ENCODE results near the gene GINS2.

GINS2 gene

DNA sequence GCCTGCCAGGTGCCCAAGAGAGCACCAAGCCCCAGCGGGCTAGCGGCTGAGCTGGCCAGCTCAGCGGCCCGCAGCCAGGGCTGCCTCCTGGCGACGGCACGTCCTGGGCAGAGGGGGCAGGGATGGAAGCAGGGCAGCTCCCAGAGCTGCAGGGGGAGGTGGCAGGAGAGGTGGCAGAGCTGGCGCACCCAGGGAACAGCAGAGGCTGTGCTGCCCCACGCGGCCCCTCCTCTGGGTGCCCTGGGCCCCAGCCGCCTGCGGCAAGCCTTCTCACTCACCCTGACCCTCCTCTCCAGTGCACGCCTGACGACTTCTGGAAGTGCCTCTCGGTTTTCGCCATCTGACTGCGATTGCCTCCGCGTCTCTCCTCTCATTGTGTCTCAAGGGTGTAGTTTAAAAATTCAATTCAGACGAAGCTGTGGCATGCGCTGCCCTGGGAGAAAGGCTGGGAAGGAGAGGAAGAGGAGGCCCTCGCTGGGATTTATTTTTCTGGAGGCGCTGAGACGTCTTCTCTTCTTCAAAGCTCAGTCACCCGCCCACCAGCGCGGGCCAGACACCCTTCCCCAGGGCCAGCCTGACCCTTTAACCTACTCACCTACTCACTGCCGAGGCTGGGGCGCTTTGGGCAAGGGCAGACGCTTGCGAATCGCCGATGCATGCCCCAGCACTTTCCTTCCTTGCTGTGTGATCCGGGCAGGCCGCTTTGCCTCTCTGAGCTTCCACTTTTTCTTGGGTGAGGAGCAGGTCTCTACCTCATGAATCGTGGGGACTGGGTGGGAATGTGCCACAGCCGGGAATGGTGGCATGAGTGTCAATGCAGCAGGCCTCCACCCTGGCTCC lies 50.7 kb downstream of the GINS2 start:
- no peak for FAIRE-seq

DNA sequence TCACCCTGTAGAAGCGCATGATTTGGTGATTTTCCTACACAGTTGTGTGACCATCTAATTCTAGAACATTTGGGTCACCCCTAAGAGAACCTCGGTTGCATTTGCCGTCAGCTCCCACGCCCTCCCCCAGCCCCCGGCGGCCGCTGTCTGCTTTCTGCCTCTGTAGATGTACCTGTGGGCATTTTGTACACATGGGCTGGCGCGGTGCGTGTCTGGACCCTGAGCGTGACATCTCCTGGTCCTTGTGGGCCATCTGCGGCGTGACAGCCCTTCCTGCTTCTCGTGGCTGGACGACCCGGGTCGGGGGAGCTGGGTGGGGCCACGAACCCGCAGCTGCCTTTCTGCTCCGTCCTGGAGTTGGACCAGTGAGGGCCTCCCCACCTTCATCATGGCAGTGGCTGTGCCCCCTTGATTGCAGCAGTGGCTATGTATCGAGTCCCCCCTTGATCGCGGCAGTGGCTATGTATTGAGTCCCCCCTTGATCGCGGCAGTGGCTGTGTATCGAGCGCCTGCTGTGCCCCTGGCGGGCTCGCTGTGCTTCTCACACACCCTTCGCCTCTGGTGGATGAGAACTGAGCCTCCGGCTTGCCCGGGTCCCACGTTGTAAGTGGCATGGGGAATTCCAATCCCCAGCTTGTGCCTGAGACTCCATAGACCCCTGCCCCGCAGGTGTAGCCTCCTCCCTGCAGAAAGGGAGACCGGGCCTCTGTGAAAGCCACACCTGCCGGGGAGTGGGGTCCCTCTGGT lies 51.5 kb downstream of the GINS2 start:
- FAIRE-seq: no peak

DNA sequence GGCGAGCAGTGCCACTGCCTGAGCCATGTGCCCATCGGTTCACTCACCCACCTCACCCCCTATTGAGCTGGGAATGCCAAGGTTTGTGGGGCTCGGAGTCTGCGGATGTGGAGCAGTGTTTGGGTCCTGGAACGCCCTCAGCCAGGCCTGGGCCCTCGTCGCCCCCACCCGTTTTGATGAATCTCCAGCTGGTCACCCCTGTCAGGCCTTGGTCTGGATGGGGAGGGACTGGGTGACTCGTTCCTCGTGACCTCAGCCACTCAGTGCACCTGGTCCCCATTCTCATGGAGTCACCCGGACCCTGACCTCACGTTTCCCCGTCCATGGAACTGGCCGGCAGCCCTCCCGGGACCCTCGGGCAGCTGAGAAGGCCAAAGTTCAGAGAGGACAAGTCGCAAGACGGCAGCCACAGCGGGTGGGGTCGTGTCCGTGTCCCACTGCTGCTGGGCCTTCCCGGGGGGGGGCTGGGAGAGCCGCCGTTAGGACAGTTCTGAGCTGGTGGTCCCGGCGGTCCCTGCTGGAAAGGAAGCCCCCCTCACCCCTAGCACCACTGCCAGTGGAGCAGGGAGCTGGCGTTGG lies 52.4 kb downstream of the GINS2 start:
- FAIRE-seq: no peak

DNA sequence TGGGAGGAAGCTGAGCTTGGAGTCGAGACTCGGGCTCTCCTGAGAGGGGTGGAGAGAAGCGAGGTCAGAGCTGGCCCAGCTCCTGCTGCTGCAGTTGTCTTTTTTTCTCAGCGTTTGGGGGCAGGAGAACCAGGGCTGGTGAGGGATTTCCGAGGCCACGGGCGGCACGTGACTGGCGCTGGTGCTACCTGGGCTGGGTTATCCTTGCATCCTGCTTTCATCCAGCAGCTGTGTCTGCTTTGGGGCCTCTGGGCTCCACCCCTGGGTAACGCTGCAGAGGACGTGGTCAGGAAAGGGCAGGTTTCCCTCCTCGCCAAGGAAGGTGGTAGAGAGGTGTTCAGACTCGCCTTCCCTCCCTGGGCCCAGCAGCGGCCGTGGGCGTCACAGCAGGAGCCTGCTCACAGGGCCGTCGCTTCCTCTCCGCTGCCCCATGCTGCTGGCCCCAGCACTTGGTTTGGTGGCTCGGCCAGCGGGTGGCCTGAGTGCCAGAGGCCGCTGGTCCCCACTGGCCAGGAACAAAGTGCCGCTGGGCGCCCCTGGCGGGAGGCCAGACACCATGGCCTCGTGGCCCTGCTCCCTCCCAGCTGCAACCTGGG lies 53.1 kb downstream of the GINS2 start:
- no peak for FAIRE-seq

DNA sequence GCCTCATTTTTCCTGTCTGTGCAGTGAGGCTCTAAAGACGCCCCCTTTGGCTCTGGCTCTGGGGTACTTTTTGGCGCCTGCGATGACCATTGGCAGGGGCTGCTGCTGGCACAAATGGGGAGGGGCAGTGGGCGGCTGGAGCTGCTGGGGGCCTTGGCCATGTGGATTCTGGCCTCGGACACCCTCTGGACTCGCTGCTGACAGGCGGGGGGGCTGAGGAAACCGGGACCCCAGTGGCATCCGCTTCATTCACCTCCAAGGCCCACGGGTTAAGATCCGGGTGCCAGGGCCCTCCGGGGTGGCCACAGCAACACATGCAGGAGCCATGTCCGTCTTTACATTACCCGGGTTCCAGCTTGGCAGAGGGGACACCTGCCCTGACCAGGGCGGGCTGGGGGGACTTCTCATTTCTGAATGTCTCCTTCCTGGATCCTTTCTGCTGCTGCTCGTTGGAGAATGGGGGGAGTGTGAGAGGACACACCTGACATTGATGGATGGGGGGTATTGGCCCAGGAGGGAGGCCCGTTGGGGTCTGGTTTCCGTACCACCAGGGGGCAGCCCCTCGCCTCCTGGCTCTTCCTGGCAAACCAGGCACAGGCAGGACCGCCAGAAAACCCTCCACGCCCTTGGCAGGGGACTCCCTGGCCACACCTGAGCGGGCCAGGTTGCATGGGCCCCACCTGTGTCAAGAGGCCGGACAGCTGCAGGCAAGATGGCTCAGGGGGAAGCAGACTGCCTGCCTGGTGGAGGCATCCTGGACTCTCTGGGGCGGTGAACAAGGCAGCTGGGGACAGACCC lies 53.8 kb downstream of the GINS2 start:
- FAIRE-seq: no peak

DNA sequence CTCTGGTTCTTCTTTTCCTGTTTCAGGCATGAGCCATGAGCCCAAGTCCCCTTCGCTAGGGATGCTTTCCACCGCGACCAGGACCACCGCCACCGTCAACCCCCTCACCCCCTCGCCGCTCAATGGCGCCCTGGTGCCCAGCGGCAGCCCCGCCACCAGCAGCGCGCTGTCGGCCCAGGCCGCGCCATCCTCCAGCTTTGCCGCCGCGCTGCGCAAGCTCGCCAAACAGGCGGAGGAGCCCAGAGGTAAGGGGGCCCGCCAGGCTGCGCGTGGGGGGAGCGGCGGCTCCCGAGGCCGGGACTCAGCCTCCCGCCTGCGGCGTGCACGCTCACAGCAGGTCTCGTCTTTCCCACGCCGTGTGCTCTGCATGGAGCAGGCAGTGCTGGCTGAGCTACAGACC lies 54.9 kb downstream of the GINS2 start:
- no peak for FAIRE-seq

DNA sequence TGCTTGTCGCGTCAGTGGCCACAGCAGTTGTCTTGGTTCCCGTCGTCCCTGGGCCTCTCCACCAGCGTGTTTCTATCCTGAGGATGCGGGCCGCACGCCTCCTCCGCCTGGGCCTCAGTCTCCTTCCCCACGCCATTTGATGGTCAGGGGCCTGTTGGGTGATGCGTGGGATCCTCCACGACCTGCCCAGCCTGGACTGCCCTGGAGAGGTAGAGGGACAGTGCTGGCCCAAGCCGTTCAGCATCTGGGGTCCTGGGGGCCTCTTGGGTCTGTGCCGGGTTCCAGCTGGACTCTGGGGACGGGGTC lies 55.4 kb downstream of the GINS2 start:
- FAIRE-seq: no peak

DNA sequence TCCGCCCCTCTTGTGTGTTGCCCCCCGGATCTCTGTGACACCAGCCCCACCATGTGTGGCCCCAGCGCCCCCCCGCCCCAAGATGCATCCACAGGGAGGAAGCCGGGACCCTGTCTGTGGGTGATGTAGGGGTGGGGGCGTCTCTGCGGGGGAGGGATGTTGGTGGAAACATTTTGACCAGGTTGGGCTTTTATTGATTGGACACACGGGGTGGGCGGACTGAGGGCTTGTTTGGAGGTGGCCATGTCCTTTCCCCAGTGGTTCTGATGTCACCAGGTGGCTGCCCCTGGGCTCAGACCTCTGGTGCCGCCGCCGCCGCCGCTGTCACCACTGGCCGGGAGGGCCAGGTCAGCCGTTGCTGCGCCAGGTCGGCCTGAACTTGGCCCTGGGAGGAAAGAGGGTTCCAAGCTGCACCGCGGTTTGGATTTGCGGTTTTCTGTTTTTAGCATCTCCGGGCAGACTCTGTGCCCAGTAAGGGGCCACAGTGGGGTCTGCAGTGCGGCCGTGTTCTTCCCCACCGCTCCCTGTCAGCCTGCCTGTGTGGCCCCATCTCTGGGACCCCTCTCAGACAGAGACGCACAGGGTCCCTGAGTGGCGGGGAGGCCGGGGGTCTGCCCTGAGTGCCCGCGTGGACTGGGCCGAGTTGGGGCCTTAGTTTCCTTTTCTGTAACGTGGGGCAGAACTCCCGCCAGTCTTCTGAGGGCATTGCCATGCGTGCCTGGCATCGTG lies 55.9 kb downstream of the GINS2 start:
- FAIRE-seq: no peak

DNA sequence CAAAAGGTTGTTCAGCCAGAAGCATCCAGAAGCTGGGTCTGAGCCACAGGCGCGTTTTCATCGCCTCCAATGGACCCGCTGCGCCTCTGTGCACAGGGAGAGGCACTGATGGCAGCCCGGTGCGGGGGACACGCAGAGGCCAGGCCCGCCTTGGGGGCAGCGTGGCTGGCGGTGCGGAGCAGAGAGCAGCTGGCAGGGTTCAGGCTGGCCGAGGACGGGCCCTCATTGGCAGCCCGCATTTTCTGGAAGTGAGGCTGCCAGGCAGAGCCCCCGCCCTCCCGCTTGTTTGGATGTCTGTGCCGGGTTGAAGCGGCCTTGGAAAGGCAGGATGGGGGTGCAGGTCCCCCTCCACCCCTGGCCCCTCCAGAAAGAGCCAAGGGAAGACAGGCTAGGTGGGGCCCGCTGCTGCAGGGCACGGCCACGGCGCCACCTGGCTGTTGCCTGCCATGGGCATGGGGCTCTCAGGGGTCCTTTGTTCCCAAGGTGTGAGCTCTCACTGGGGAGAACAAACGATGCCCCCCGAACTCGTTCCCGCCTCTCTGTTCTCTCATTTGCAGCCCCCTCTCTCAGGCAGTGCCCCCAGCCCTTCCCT lies 56.9 kb downstream of the GINS2 start:
- FAIRE-seq: no peak

DNA sequence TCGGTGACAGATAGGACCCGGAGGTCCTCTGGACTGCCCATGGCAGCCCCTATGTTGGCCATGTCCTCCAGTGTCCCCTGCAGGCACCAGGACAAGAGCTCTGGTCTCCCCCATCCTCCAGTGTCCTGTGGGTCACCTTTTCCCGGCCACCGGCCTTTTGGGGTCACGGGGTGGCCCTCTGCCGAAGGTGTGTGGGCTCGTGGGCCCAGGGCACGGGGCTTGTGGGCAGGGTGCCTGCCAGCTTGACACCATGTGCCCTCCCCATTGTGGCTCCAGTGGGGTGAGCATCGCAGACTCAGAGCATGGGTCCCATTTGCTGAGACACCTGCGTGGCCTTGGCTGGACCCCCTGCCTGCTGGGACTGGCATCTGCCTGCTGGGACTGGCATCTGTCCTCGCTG lies 57.5 kb downstream of the GINS2 start:
- no peak for FAIRE-seq

DNA sequence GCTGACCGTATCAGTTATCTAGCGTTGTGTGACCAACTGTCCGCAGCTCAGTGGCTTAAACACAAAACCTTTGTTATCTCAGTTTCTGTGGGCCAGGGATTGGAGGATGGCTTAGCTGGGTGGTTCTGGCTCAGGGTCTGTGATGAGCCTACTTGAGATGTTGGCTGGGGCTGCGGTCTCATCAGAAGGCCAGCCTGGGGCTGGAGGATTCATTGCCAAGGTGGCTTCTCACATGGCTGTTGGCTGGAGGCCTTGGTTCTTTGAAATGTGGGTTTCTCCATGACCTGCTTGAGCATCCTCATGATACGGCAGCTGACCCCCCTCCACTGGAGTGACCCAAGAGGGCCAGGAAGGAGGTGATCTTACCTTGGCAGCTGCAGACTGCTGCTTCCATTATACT lies 58.9 kb downstream of the GINS2 start:
- no peak for FAIRE-seq

DNA sequence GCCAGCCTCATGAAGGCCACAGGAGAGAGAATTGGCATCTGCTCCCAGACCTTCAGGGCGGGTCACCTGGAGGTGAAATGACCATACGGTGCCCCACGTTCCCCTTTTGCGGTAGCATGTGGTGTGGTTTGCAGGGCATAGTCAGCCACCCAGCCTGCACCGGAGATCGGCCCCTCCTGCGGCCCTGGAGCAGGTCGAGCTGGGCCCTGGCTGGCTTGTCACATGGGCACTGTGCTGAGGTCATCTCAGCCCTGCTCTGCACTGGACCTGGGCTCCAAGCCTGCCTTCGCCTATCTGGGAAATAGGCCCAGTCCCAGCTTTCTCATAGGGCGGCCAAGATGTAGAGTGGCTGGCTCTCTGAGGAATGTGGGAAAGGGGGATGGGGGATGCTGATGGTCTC lies 59.4 kb downstream of the GINS2 start:
- no peak for FAIRE-seq

DNA sequence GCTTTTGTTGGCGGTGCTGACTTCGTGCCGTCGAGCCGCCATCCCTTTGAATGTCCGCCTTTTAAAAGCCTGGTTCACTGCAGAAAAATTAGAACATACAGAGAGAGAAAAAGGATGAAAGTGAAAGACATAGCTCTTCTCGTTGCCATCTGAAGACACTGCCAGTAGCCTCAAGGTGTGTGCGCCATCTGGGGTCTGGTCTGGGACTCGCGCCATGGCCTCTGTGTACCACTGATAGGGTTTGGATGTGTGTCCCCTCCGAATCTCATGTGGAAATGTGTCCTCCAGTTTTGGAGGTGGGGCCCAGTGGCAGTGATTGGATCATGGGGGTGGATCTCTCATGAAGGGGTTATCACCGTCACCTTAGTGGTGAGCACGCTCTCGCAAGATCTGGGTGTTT lies 60.1 kb downstream of the GINS2 start:
- no peak for FAIRE-seq

DNA sequence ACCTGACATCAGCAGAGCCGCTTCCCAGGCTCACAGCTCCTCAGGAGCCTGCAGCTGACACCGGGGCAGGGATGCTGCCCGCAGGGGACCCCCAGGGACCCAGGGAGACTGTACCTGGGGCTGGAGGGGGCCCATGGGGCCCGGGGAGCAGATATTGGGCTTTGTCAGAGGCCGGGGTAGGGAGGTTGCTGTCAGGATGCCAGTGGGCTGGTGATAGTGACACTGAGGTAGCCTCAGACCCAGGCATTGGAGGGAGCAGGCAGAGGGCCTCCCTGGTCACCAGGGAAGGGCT lies 60.5 kb downstream of the GINS2 start:
- no peak for FAIRE-seq

DNA sequence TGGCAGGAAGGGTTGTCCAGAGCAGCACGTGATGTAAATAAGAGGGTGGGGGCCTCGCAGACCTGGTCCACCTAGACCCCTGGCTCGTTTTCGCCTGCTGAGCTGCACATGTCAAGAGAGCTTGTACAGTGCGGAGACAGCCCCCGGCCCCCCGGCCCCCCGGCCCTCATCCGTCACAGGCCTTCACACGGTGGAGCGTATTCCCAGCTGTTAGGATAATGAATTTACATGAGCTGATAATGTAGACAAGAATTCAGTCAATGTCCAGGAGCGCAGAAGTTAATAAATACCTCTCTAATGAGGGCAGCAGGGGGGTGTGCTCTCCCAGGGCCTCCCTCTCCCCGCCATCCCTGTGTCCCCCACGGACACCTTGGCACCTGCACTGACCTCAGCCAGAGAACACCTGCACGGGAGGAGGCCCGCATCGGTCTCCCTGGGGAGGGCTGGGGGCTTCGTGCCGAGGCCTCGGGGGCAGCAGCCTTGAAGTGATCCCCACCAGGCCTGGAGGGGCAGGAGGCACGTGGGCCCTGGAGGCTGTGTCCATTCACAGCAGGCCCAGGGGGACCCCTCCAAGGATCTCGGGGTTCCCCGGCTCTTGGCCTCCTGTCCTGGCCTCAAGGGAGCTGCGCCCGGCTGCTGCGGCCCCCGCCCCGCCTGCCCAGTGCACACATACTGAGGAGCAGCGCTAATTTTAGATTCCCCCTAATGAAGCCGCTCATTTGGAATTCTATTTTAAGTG lies 61.1 kb downstream of the GINS2 start:
- FAIRE-seq: no peak

DNA sequence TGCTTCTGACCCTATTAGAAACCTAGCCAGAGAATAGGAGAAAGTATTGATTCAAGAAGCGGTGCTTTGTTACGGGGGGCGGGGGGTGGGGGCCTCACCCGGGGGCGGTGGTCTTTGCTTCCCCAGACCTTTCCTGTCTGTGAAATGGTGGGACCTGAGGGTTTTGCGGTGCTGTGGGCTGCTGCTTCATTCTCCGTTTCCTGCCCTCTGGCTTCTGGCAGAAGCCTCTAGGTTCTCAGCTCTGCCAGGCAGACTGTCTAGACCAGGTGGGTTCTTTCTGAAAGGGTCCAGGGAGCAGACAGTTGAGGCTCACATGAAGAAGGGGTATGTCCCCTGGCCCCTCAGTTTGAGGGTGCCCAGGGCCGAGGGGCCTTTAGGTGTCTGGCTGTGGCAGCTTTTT lies 61.7 kb downstream of the GINS2 start:
- FAIRE-seq: no peak

All from colon (tissue), 2 donors.